OCI-LY3 (cell line): ENCODE measurements around the gene GIN1.

Source experiments
- EZH2phosphoT487 ChIP-seq: fragments of 200-600 bp; shearing (Covaris generic); IDR thresholded peaks from 2 replicates; pipeline ENCODE4 v1.6.1; 2018; ENCODE audit warnings: antibody characterized with exemption, mixed run types, low read depth
- TF ChIP-seq, protein P1 (sequence below): fragments of 200-600, 300-600 bp; sonication (generic); IDR thresholded peaks from 2 replicates; pipeline ENCODE4 v1.5.1; 2014; ENCODE audit warnings: antibody characterized with exemption, low read length, low read depth

DNA sequence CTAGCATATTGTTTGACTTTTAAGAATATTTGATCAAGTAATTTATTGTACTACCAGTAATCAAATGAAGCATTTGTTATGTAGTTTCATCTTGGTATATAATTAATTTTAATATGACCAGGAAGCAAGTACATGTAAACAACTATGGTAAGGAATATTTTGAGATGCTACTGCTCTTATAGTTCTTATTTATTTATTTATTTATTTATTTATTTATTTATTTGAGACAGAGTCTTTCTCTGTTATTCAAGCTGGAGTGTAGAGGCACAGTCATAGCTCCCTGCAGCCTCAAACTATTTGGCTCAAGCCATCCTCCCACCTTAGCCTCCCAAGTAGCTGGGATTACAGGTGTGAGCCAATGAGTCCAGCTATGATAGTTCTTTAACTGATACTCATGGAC is 8.3 kb upstream of the GIN1 start:
- TF ChIP-seq, protein P1, sequence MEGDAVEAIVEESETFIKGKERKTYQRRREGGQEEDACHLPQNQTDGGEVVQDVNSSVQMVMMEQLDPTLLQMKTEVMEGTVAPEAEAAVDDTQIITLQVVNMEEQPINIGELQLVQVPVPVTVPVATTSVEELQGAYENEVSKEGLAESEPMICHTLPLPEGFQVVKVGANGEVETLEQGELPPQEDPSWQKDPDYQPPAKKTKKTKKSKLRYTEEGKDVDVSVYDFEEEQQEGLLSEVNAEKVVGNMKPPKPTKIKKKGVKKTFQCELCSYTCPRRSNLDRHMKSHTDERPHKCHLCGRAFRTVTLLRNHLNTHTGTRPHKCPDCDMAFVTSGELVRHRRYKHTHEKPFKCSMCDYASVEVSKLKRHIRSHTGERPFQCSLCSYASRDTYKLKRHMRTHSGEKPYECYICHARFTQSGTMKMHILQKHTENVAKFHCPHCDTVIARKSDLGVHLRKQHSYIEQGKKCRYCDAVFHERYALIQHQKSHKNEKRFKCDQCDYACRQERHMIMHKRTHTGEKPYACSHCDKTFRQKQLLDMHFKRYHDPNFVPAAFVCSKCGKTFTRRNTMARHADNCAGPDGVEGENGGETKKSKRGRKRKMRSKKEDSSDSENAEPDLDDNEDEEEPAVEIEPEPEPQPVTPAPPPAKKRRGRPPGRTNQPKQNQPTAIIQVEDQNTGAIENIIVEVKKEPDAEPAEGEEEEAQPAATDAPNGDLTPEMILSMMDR: no peak
- no peak for TF ChIP-seq EZH2phosphoT487
